C4-2B (cell line): ENCODE results near the gene UTP3.
"Not testable (repeated sequence)": the region's sequence is repeated elsewhere in the genome, so short reads cannot be mapped to it uniquely, and the experiment has no call there.

Experiments used
- H3K27ac ChIP-seq: fragments of 450-650 bp; 2 replicates; pipeline ENCODE4 v1.5.1; 2017
- CTCF ChIP-seq: fragments of 450-650 bp; conservative IDR thresholded peaks from 2 replicates; pipeline ENCODE4 v1.5.1; 2017; ENCODE audit warnings: mild to moderate bottlenecking
- ZFX ChIP-seq: fragments of 450-650 bp; IDR thresholded peaks from 2 replicates; pipeline ENCODE4 v1.6.1; 2017

Gene UTP3

GRCh38 chr4:70660106-70660505, 28.2 kb upstream of the UTP3 start:
- TF ChIP-seq CTCF (no peak), ZFX (no peak)
- no peak overlapping the region for H3K27ac ChIP-seq

DNA sequence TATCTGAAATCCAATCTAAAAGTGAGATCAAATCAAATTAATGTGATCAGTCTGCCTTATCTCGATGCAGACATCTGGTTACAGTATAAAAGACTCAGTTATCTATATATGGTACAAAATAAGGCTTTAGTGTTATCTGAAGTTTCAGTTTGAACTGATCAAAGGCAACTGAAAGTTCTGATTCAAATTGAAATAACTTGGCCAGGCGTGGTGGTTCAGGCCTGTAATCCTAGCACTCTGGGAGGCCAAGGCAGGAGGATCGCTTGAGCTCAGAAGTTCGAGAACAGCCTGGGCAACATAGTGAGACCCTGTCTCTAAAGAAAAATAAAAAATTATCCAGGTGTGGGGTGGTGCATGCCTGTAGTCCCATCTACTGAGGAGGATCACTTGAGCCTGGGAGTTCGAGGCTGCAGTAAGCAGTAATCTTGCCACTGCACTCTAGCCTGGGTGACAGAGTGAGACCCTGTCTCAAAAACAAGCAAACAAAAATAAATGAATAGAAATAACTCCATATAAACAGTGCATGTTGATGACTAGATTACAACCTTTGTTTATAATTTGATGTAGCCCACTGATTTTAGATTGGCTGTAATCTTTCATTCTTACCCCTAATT, 26.9 kb upstream of the UTP3 start:
- H3K27ac ChIP-seq = not testable (repeated sequence)

DNA sequence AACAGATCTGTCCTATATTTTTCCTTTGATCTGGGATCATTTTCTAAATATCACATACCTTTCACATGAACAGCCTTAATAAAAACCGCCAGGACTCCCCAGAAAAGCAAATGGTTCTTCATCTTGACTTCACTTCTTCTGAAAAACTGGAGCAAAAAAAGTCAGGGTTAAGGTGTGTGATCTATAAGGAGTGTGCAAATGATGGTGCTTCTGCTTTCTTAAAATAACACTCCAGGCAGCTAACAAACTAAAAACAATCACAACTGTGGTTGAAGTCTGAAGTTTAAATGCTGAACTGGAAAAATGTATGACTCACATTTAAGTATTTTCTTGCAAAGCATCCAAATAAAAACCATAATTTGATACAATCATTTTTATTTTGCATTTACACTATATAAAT, 22.0 kb upstream of the UTP3 start, which contains the start of gene JCHAIN:
Gene JCHAIN (minus strand): TSS at position 140 of the 400 bp plus-strand sequence. CDS start 18 bp downstream, at position 122.
- TF ChIP-seq ZFX = no peak
- no peak for TF ChIP-seq CTCF

GRCh38 chr4:70667740-70668535, 20.4 kb upstream of the UTP3 start:
- no peak overlapping the region for H3K27ac ChIP-seq
- no peak for TF ChIP-seq CTCF
- no peak for TF ChIP-seq ZFX

More for the DNA sequence above, 22.0 kb upstream of the UTP3 start, which contains the start of gene JCHAIN:
- H3K27ac ChIP-seq = no peak within 1 kb of the TSS

DNA sequence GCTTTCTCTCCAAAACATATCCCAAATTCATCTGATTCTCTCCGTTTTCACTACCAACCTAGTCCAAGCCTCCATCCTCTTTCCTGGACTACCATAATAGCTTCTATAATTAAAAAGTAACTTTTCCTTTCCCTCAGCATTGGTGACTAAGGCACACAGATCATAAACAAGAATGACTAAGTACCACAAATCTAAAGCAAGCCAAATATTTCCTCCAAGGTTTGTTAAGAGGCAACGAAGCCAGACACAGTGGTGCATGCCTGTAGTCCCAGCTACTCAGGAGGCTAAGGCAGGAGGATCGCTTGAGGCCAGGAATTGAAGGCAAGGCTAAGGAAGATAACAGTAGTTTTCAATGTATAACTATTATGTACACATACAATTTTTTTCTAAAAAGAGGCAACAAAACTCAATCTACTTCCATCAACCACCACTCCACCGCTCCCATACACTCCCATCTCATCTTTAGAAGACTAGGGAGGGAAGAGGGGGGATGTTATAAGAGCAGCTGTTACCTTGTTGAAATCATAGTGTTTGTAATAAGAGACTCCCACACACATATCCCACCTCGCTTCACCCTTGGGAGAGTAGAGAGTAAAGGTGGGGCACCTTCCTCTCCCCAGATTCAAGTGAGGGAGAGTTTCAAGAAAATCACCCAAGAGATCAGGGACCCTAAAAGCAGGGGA, 17.9 kb upstream of the UTP3 start:
- H3K27ac ChIP-seq = no peak overlapping the region
- TF ChIP-seq CTCF = no peak
- TF ChIP-seq ZFX = no peak

DNA sequence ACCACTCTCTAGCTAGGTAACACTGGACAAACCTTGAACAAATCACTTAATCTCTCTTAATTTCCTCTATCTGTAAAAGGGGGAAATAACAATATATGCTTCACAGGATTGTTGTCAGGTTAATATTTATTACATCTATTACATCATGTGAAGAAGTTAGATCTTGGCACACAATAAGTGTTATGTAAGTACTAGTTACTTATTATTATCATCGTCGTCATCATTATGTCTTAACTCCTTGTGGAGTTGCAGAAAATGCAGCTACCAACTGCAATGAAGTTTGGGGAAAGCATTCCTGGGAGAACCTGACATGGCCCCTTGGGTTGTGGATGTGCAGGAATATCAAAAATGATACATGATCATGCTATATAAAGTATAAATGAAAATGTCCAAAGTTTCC, 17.2 kb upstream of the UTP3 start:
- no peak overlapping the region for H3K27ac ChIP-seq
- TF ChIP-seq ZFX = no peak
- TF ChIP-seq CTCF = no peak

DNA sequence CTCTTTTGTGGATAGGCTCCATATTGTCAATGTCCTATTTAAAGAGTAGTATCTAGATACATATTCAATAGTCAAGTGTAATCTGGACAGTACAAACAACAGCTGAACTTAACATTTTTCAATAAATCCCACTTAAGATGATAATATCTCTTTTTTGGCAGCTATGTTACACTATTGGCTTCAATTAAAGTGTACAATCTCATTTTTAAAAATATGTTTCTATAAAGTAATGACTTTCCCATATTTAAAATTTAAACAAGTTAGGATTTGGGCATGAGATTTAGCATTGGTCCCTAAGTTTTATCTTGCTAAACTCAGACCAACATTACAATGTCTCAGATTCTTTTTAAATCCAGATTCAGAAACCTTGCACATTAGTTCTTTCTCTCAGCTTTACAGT, 14.1 kb upstream of the UTP3 start:
- TF ChIP-seq ZFX = no peak
- TF ChIP-seq CTCF = no peak
- no peak overlapping the region for H3K27ac ChIP-seq
